ENCODE results near the gene CBX2.

CBX2 gene

DNA sequence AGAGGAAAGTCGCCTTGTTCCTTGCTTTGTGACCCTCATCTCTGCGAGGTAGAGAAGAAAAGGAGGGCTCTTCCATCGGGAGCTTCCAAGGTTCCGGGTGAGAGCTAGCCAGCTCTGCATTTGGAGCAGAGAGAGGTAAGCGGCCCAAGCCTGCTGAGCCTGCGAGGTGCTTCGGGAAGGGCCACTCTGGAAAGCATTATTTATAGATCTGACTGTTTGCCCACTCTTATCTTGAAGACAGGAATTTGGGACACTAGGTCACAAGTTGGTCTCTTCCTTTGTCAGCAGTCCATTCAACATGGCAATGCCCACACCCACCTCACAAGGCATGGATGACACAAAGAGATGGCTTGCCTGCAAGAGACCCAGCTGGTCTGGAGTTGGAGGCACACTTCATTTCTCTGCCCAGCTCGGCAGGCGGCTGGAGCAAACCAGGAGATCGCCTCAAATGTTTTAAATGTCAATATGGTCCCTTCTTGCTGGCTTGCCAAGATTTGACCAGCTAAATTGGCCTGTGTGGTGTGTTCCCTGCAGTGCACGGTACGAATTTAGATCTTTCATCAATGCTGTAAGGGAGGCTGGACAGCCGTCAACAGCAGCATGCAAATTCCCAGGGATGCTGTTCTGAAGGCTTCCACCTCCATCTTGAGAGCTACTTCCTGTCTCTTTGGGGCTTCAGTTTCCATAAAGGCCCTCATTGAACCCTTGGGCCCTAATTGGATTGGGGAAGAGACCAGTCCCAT, 41.8 kb downstream of the CBX2 start:
- Histone ChIP-seq H3K27me3 (ENCODE audit: insufficient read depth, low read depth) (peaks cover 6% of the 10 kb centered on the region; the same call in 1 of the 2 replicates), H4K20me1 (ENCODE audit: insufficient read depth) (no peaks in the 10 kb centered on the region), H3K36me3 (ENCODE audit: insufficient read depth) (no peaks in the 10 kb centered on the region), H3K79me2 (ENCODE audit: insufficient read depth, low read depth) (no peaks in the 10 kb centered on the region), H3K27ac (no peak overlapping the region), H3K9ac (no peak overlapping the region), H3K4me1 (ENCODE audit: low read depth, poor library complexity, severe bottlenecking) (no peaks in the 10 kb centered on the region), H3K4me2 (no peak overlapping the region), H2AFZ (ENCODE audit: low read depth) (no peak overlapping the region), H3K4me3 (IDR thresholded peaks at IDR 0.05; ENCODE audit: insufficient read depth, low read depth, low read length) (no peak overlapping the region)
- TF ChIP-seq, protein P1, sequence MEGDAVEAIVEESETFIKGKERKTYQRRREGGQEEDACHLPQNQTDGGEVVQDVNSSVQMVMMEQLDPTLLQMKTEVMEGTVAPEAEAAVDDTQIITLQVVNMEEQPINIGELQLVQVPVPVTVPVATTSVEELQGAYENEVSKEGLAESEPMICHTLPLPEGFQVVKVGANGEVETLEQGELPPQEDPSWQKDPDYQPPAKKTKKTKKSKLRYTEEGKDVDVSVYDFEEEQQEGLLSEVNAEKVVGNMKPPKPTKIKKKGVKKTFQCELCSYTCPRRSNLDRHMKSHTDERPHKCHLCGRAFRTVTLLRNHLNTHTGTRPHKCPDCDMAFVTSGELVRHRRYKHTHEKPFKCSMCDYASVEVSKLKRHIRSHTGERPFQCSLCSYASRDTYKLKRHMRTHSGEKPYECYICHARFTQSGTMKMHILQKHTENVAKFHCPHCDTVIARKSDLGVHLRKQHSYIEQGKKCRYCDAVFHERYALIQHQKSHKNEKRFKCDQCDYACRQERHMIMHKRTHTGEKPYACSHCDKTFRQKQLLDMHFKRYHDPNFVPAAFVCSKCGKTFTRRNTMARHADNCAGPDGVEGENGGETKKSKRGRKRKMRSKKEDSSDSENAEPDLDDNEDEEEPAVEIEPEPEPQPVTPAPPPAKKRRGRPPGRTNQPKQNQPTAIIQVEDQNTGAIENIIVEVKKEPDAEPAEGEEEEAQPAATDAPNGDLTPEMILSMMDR (conservative IDR thresholded peaks at IDR 0.05; ENCODE audit: low read depth, low read length) = no peak

DNA sequence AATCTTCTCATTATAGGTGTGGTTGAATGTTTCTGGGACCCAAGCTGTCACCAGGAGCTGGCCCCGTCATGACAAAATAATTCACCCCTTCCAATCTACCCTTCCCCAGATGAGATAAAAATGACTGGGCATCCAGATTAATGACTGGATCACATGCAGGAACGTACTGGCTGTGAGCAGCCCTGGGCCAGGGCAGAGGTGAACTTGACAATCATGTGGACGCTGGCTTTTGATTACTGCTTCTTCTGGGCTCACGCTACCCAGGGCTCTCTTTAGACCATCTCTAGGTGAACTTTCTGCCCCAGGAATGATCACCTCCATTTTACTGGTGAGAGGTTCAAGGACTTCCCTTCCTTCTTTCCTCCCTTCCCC, 43.0 kb downstream of the CBX2 start:
- Histone ChIP-seq H4K20me1 (ENCODE audit: insufficient read depth) (no peaks in the 10 kb centered on the region), H3K27me3 (ENCODE audit: insufficient read depth, low read depth) (peaks cover 4% of the 10 kb centered on the region; the same call in 1 of the 2 replicates), H3K36me3 (ENCODE audit: insufficient read depth) (no peaks in the 10 kb centered on the region), H3K27ac (no peak overlapping the region), H3K4me3 (IDR thresholded peaks at IDR 0.05; ENCODE audit: insufficient read depth, low read depth, low read length) (no peak overlapping the region), H3K79me2 (ENCODE audit: insufficient read depth, low read depth) (no peaks in the 10 kb centered on the region), H3K9ac (no peak overlapping the region), H2AFZ (ENCODE audit: low read depth) (no peak overlapping the region), H3K4me1 (ENCODE audit: low read depth, poor library complexity, severe bottlenecking) (no peaks in the 10 kb centered on the region), H3K4me2 (no peak overlapping the region)
- TF ChIP-seq, protein P1 (conservative IDR thresholded peaks at IDR 0.05; ENCODE audit: low read depth, low read length) = no peak

DNA sequence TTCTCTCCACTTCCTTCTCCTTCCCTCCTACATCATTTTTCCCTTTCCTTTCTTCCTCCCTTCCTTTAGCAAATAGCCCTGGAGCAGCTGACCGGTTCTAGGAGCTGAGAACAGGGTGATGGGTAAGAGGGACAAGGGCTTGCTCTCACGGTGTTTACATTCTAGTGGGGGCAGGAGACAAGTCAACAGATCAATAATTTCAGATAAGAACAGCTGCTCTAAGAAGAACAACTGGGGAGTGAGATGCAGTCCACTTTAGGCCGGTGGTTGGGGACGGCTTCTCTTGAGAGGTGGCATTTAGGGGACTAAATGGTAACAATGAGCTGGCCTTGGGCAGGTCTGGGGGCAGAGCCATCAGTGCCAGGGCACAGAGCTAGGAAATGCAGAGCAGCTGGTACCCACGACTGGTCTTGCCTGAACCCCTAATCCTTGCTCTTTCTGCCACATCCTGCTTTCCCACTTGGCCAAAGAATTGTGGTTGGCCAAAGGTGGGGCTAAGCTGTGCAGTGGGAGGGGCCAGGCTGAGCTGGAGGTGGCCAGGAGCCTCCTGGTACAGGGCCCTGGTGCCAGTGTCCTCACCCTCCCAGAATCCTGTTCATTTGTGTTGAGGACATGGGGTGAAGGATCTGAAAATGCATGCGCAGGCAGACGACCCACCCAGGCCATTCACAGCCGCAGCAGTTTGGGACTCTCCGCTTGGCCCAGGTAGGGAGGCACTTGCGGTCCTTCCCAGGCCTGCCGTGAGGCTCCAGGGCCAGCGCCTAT, 43.6 kb downstream of the CBX2 start:
- Histone ChIP-seq H3K4me1 (ENCODE audit: low read depth, poor library complexity, severe bottlenecking) (no peaks in the 10 kb centered on the region), H3K4me3 (IDR thresholded peaks at IDR 0.05; ENCODE audit: insufficient read depth, low read depth, low read length) (no peak overlapping the region), H3K36me3 (ENCODE audit: insufficient read depth) (no peaks in the 10 kb centered on the region), H3K27ac (no peak overlapping the region), H3K27me3 (ENCODE audit: insufficient read depth, low read depth) (peaks cover 4% of the 10 kb centered on the region; the same call in 1 of the 2 replicates), H2AFZ (ENCODE audit: low read depth) (no peak overlapping the region), H3K4me2 (no peak overlapping the region), H4K20me1 (ENCODE audit: insufficient read depth) (no peaks in the 10 kb centered on the region), H3K9ac (no peak overlapping the region), H3K79me2 (ENCODE audit: insufficient read depth, low read depth) (no peaks in the 10 kb centered on the region)
- TF ChIP-seq, protein P1 (conservative IDR thresholded peaks at IDR 0.05; ENCODE audit: low read depth, low read length) = no peak

GRCh38 chr17:79822583-79823124, 44.7 kb downstream of the CBX2 start:
- Histone ChIP-seq H4K20me1 (ENCODE audit: insufficient read depth) (no peaks in the 10 kb centered on the region), H3K27me3 (ENCODE audit: insufficient read depth, low read depth) (peaks cover 4% of the 10 kb centered on the region; the same call in 1 of the 2 replicates), H3K27ac (no peak overlapping the region), H3K9ac (no peak overlapping the region), H2AFZ (ENCODE audit: low read depth) (no peak overlapping the region), H3K36me3 (ENCODE audit: insufficient read depth) (no peaks in the 10 kb centered on the region), H3K4me1 (ENCODE audit: low read depth, poor library complexity, severe bottlenecking) (no peaks in the 10 kb centered on the region), H3K4me2 (no peak overlapping the region), H3K79me2 (ENCODE audit: insufficient read depth, low read depth) (no peaks in the 10 kb centered on the region), H3K4me3 (IDR thresholded peaks at IDR 0.05; ENCODE audit: insufficient read depth, low read depth, low read length) (no peak overlapping the region)
- TF ChIP-seq, protein P1 (conservative IDR thresholded peaks at IDR 0.05; ENCODE audit: low read depth, low read length) = no peak
